Right forelimb (tissue), 1 donor: ENCODE results near the gene ACTN4.

ENCODE experiments used
- DNase-seq: peaks from one replicate; pipeline ENCODE4 v3.0.0-alpha.2; 2018

Gene ACTN4

GRCh38 chr19:38712161-38712748 lies 64.8 kb downstream of the ACTN4 start:
- no peak for DNase-seq

GRCh38 chr19:38713227-38713649 lies 65.8 kb downstream of the ACTN4 start:
- no peak for DNase-seq

- DNase-seq: no peak
Observed at GRCh38 chr19:38713865-38714264, 66.4 kb downstream of the ACTN4 start.

GRCh38 chr19:38714354-38714778 lies 66.9 kb downstream of the ACTN4 start:
- no peak for DNase-seq

GRCh38 chr19:38715555-38715954 lies 68.1 kb downstream of the ACTN4 start:
- DNase-seq: no peak

- DNase-seq: no peak
Observed at GRCh38 chr19:38717051-38717450, 69.6 kb downstream of the ACTN4 start.

- no peak for DNase-seq
Observed at GRCh38 chr19:38717855-38718254, 70.4 kb downstream of the ACTN4 start.

GRCh38 chr19:38718747-38719543 lies 71.5 kb downstream of the ACTN4 start:
- peak; percentile 76 for DNase-seq

GRCh38 chr19:38719761-38720558 lies 72.5 kb downstream of the ACTN4 start:
- DNase-seq: no peak

- DNase-seq: no peak
Observed at GRCh38 chr19:38720559-38721236, 73.2 kb downstream of the ACTN4 start.

GRCh38 chr19:38721496-38721895 lies 74.0 kb downstream of the ACTN4 start:
- no peak for DNase-seq

- no peak for DNase-seq
Observed at GRCh38 chr19:38721979-38722773, 74.7 kb downstream of the ACTN4 start.

GRCh38 chr19:38722947-38723605 lies 75.6 kb downstream of the ACTN4 start:
- no peak for DNase-seq

GRCh38 chr19:38723606-38723965 lies 76.1 kb downstream of the ACTN4 start:
- no peak for DNase-seq

- no peak for DNase-seq
Observed at GRCh38 chr19:38723990-38724854, 76.8 kb downstream of the ACTN4 start.

- DNase-seq: no peak
Observed at GRCh38 chr19:38725469-38726283, 78.2 kb downstream of the ACTN4 start.

GRCh38 chr19:38726284-38726673 lies 78.8 kb downstream of the ACTN4 start:
- DNase-seq: no peak

GRCh38 chr19:38726761-38727301 lies 79.4 kb downstream of the ACTN4 start:
- DNase-seq: no peak

- DNase-seq: no peak
Observed at GRCh38 chr19:38727306-38727867, 79.9 kb downstream of the ACTN4 start.
